Dendritic cell treated with granulocyte-macrophage colony-stimulating factor and Interleukin-4, amounts not matched to agents 40 ng/mL and 50 ng/mL, for 4 days (primary cell): Measurements from ENCODE around the gene SREK1IP1.

Experiments used
- H3K27ac Mint-ChIP-seq: one replicate; pipeline ENCODE4 v1.8.0; 2022; ENCODE audit warnings: mild to moderate bottlenecking, mixed read lengths
- H3K27me3 Mint-ChIP-seq: one replicate; pipeline ENCODE4 v1.8.0; 2022; ENCODE audit warnings: mild to moderate bottlenecking, mixed read lengths
- H3K36me3 Mint-ChIP-seq: one replicate; pipeline ENCODE4 v1.8.0; 2022; ENCODE audit warnings: low read depth, mixed read lengths
- H3K4me1 Mint-ChIP-seq: one replicate; pipeline ENCODE4 v1.8.0; 2022; ENCODE audit warnings: low read depth, mixed read lengths
- H3K4me3 Mint-ChIP-seq: one replicate; pipeline ENCODE4 v1.8.0; 2022; ENCODE audit warnings: mild to moderate bottlenecking, moderate library complexity, mixed read lengths
- H3K9me3 Mint-ChIP-seq: one replicate; pipeline ENCODE4 v1.8.0; 2022; ENCODE audit warnings: mixed read lengths
- intact Hi-C: fragments of 100-400 bp; cut with micrococcal nuclease; formaldehyde crosslinking; loops from one replicate; pipeline ENCODE4 v1.15.0; 2022

Gene SREK1IP1

DNA sequence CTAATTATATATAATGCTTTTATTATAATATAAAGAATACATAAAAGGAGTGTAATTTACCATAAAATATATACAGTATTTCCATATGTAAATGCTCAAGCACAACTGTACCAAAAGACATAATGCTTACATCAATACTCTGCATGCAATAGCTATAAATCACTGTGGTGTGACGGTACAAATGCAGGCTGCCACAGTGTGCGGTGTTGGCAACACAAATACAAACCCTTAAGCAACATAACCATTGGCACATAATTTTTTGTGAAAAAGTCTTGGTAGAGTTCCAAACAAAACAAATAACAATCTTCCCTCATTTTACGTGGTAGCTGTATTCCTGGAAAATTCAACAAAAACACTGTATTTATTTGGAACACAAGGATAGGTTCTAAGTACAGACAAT is 80.1 kb downstream of the SREK1IP1 start:
- H3K27me3 Mint-ChIP-seq = peaks cover 53% of the 10 kb centered on the region
- no peak overlapping the region for H3K27ac Mint-ChIP-seq
- H3K4me3 Mint-ChIP-seq = no peak overlapping the region
- no peaks in the 10 kb centered on the region for H3K36me3 Mint-ChIP-seq
- no peaks in the 10 kb centered on the region for H3K9me3 Mint-ChIP-seq
- peaks cover 5% of the 10 kb centered on the region for H3K4me1 Mint-ChIP-seq
- intact Hi-C loops = no loop called here

DNA sequence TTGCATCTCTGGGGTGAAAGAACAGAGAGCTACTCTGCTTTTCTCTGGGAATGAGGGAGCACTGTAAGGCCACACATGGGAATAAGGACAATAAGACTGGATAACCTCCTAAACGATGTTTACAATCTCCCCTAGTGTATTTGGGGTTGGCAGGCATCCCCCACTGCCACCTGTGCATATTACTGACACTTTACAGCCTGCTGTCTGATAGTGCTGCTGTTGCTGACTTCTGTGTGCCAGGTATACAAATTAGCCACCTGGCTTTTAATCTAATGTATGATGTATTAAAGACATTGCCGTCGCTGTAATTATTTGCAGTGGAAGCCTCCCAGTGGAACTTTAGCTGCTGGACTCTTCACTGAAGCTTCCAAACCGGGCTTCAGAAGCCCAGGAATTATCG is 82.6 kb downstream of the SREK1IP1 start:
- no peaks in the 10 kb centered on the region for H3K36me3 Mint-ChIP-seq
- H3K27ac Mint-ChIP-seq = no peak overlapping the region
- no peak overlapping the region for H3K4me3 Mint-ChIP-seq
- H3K4me1 Mint-ChIP-seq = peaks cover 5% of the 10 kb centered on the region
- intact Hi-C loops = no loop called here
- H3K27me3 Mint-ChIP-seq = peaks cover 34% of the 10 kb centered on the region
- H3K9me3 Mint-ChIP-seq = no peaks in the 10 kb centered on the region

DNA sequence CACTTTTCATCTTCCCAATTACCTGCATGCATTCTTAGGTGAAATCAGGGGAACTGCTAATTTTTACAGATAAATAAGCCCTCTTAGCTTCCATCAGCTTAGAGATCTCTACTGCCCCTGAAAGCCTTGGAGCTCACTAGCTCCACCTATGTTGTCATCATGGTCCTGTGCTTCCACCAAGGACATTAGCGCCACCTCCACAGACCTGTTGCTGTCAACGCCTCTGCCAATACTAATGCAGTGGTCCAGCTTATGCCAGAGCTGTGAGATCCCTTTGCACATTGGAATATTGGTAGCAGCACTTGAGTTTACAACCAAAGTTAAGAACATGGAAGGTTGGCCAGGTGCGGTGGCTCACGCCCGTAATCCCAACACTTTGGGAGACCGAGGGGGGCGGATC is 85.9 kb downstream of the SREK1IP1 start:
- Mint-ChIP-seq H3K27me3 (peaks cover 6% of the 10 kb centered on the region), H3K27ac (no peak overlapping the region), H3K9me3 (no peaks in the 10 kb centered on the region), H3K4me3 (no peak overlapping the region), H3K36me3 (no peaks in the 10 kb centered on the region), H3K4me1 (no peaks in the 10 kb centered on the region)
- intact Hi-C loops = no loop called here

DNA sequence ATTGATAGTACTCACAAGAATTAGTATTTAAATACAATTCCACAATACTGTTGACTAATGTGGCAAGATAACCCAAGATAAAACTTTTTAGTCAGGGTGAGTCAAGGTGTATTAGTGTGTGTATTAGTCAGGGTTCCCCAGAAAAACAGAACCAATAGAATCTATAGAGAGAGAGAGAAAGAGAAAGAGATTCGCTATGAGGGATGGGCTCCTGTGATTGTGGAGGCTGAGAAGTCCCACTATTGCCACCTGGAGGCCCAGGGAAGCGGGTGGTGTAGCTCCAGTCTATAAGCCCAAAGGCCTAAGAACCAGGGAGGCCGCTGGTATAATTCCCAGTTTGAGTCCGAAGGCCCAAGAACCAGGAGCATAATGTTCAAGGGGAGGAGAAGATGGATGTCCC is 88.2 kb downstream of the SREK1IP1 start:
- intact Hi-C loops = no loop called here
- Mint-ChIP-seq H3K27ac (no peak overlapping the region), H3K4me3 (no peak overlapping the region), H3K27me3 (peaks cover 2% of the 10 kb centered on the region), H3K4me1 (no peaks in the 10 kb centered on the region), H3K9me3 (no peaks in the 10 kb centered on the region), H3K36me3 (no peaks in the 10 kb centered on the region)

DNA sequence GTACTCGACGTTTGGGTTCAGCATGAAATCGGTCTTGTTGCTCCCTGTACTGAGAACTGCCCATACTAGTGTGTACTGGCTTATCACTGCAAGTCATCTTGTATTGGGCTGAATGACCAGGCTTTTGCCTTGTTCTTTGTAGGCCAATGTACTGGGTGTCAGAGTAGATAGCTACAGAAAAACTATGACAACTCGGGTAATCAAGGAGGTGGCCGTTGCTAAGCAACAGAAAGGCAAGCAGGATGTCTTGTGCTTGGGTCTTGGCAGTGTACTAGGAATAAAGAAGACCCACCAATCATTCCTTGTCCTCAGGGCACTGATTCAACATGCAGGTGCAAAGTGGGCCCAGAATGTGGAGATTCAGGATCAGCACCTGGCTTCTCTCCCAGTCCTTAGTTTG is 90.1 kb downstream of the SREK1IP1 start:
- no peaks in the 10 kb centered on the region for H3K4me1 Mint-ChIP-seq
- no peaks in the 10 kb centered on the region for H3K27me3 Mint-ChIP-seq
- H3K36me3 Mint-ChIP-seq = no peaks in the 10 kb centered on the region
- no peak overlapping the region for H3K4me3 Mint-ChIP-seq
- intact Hi-C loops = no loop called here
- no peak overlapping the region for H3K27ac Mint-ChIP-seq
- H3K9me3 Mint-ChIP-seq = no peaks in the 10 kb centered on the region

DNA sequence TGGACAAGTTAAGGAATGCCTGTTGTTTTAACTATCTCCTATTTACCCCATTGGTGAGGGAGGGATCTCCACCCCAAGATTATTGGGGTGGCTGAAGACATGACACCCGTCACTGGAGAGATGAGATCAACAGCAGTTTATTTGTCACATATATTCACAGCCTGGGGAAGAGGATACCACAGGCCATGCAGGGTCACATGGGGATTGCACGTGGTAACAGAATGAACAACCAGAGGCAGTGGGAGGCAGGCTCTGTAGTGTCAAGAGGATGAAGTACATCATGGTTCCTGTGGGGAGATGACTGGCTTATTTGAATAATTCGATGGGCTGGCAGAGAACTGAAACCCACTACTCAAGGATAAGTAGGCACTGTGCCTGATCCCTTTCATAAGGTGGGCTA is 96.8 kb downstream of the SREK1IP1 start:
- H3K4me3 Mint-ChIP-seq = no peak overlapping the region
- H3K4me1 Mint-ChIP-seq = no peaks in the 10 kb centered on the region
- H3K27ac Mint-ChIP-seq = no peak overlapping the region
- intact Hi-C loops = no loop called here
- H3K27me3 Mint-ChIP-seq = no peaks in the 10 kb centered on the region
- H3K36me3 Mint-ChIP-seq = no peaks in the 10 kb centered on the region
- H3K9me3 Mint-ChIP-seq = peaks cover 30% of the 10 kb centered on the region

DNA sequence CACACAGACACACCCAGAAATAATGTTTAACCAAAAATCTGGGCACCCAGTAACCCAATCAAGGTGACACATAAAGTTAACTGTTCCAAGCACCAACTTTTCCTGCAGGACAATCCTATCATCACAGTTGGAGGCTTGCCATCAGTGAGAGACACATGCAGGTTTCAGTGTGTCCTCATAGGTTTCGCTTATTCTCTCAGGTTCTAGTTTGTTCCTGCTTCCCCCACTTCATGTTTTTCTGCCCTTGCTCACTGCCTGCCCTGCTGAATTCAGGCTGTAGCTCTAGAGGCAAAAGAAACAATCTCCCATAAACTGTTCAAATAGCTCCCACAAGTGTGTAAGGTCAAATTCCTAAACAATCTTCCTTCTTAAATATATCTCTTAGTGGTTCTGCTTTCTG is 98.2 kb downstream of the SREK1IP1 start:
- Mint-ChIP-seq H3K4me1 (no peaks in the 10 kb centered on the region), H3K4me3 (no peak overlapping the region), H3K9me3 (peaks cover 30% of the 10 kb centered on the region), H3K27me3 (no peaks in the 10 kb centered on the region), H3K36me3 (no peaks in the 10 kb centered on the region), H3K27ac (no peak overlapping the region)
- intact Hi-C loops = no loop called here
